OCI-LY7 (cell line): ENCODE data around the gene ATOSB. TPM values are rescaled to one million over a fixed set of nuclear protein-coding genes. Genes with fewer than 3 reads are reported as not detected.

Source experiments
- BruUV-seq: library from RNA; stranded (reverse); fragments of 400-500 nt; replicated peaks from 2 replicates; lab custom pipeline; 2021; lab: Mats Ljungman, UMichigan
- CTCF ChIA-PET: fragments of 300-600 bp; sonication (Branson Sonifier 250); formaldehyde crosslinking; loops from one replicate; lab custom pipeline; 2022; ENCODE audit warnings: antibody characterized with exemption; ENCODE audit not compliant: unreplicated experiment; lab: Charles Lee
- POLR2A ChIA-PET: fragments of 300-600 bp; sonication (Branson Sonifier 250); formaldehyde crosslinking; loops from one replicate; lab custom pipeline; 2022; ENCODE audit warnings: antibody characterized with exemption; lab: Charles Lee
- DNase-seq: peaks from one replicate; pipeline ENCODE4 v3.0.0-alpha.2; 2015; ENCODE audit warnings: low spot score
- H2AFZ ChIP-seq: fragments of 200-600 bp; sonication (generic), shearing (Covaris generic); 2 replicates; pipeline ENCODE4 v1.6.1; 2014; ENCODE audit warnings: mild to moderate bottlenecking, antibody characterized with exemption, low read length, moderate library complexity
- H3K27ac ChIP-seq: fragments of 200-600 bp; sonication (generic); 2 replicates; pipeline ENCODE4 v1.5.1; 2014; ENCODE audit warnings: mixed run types, low read depth, mild to moderate bottlenecking, moderate library complexity, low read length, inconsistent platforms; ENCODE audit not compliant: poor library complexity, severe bottlenecking
- H3K36me3 ChIP-seq: fragments of 200-600 bp; sonication (generic); 2 replicates; pipeline ENCODE4 v1.6.1; 2014; ENCODE audit warnings: mild to moderate bottlenecking, antibody characterized with exemption, low read length, moderate library complexity, mixed read lengths; ENCODE audit not compliant: insufficient read depth
- H3K4me1 ChIP-seq: fragments of 200-600 bp; sonication (generic); 2 replicates; pipeline ENCODE4 v1.5.1; 2014; ENCODE audit warnings: mild to moderate bottlenecking, low read length; ENCODE audit not compliant: insufficient read depth, poor library complexity, severe bottlenecking
- H3K4me2 ChIP-seq: fragments of 200-600 bp; sonication (generic); 2 replicates; pipeline ENCODE4 v1.6.1; 2014; ENCODE audit warnings: mild to moderate bottlenecking, low read length
- H3K4me3 ChIP-seq: fragments of 200-600 bp; sonication (generic); 2 replicates; pipeline ENCODE4 v1.5.1; 2014; ENCODE audit warnings: mild to moderate bottlenecking, low read depth, low read length; ENCODE audit not compliant: poor library complexity, severe bottlenecking
- H3K79me2 ChIP-seq: fragments of 200-600 bp; sonication (generic); 2 replicates; pipeline ENCODE4 v1.6.1; 2016; ENCODE audit warnings: low read depth, mild to moderate bottlenecking, low read length, moderate library complexity, mixed read lengths; ENCODE audit not compliant: insufficient read depth
- H3K9me2 ChIP-seq: fragments of 200-600 bp; sonication (generic); 2 replicates; pipeline ENCODE4 v1.6.1; 2016; ENCODE audit warnings: mild to moderate bottlenecking, low read length, mixed read lengths; ENCODE audit not compliant: insufficient read depth
- H3K9me3 ChIP-seq: fragments of 200-600 bp; sonication (generic); 2 replicates; pipeline ENCODE4 v1.6.1; 2014; ENCODE audit warnings: mild to moderate bottlenecking, mixed run types, low read length, mixed read lengths
- H4K20me1 ChIP-seq: fragments of 200-600 bp; sonication (generic); 2 replicates; pipeline ENCODE4 v1.6.1; 2014; ENCODE audit warnings: mild to moderate bottlenecking, antibody characterized with exemption, low read length, moderate library complexity, mixed read lengths; ENCODE audit not compliant: insufficient read depth
- EZH2phosphoT487 ChIP-seq: fragments of 200-600 bp; sonication (generic); IDR thresholded peaks from 2 replicates; pipeline ENCODE4 v1.6.1; 2018; ENCODE audit warnings: low read depth, borderline replicate concordance, mild to moderate bottlenecking, mixed run types, antibody characterized with exemption, low read length, moderate library complexity, mixed read lengths
- intact Hi-C: fragments of 100-400 bp; cut with micrococcal nuclease; formaldehyde crosslinking; loops from one replicate; pipeline ENCODE4 v1.10.0; 2022; ENCODE audit not compliant: unreplicated experiment
- total RNA-seq, 2 experiments: library from RNA; depleted of rRNA in 1 of 2; stranded (reverse); fragments of >200 nt in 1 of 2; shearing (Covaris generic) in 1 of 2; gene quantifications; 2 replicates each; pipeline ENCODE4 v1.2.3, GENCODE V29; 2014 to 2022
- TF ChIP-seq, protein P1 (sequence below): fragments of 200-600 bp; sonication (generic); conservative IDR thresholded peaks from 2 replicates; pipeline ENCODE4 v1.5.1; 2014; ENCODE audit warnings: mild to moderate bottlenecking, antibody characterized with exemption, low read length, moderate library complexity, mixed read lengths

Gene ATOSB
- total RNA-seq, 2 experiments from 2014 or later: 1.4 to 4.7 TPM

DNA sequence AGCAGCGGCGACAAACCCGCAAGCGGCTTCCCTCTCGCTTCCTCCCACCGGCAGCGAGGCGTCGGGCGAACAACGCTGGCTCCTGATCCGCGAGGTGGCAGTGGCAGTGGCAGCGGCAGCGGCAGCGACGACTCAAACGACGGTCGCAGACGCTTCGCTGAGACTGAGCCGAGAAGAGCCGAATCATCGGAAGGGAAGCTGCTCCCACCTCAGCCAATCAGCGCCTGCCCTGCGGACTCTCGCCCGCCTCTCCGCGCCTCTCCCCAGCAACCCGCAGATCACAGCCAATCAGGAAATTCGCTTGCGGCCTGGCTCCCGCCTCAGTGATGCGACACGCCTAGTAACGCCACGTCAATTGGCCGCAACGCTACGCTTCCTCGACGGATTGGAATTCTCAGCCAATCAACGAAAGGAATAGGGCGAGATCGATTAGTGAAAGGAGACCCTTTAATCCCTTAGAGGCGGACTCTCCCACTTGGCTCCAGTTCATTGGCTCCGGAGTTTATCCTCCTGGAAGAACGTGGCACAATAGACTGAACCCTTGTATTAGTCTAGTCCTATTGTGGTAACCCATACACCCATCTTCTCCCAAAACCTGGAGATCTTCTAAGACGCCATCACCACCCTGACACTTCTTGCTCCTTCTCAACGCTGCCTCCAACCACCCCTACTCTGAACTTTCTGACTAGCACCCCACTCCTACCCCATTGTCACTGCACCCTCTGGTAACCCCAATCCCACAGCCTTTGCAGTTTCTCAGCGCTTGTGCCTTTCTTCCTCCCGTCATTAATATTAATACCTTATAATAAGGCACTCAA is 43.0 kb downstream of the ATOSB start, which contains the start of gene VCP:
Gene VCP (minus strand): TSS at position 165 of the 818 bp plus-strand sequence. CDS start 272 bp downstream, outside the sequence.
- TF ChIP-seq, protein P1, sequence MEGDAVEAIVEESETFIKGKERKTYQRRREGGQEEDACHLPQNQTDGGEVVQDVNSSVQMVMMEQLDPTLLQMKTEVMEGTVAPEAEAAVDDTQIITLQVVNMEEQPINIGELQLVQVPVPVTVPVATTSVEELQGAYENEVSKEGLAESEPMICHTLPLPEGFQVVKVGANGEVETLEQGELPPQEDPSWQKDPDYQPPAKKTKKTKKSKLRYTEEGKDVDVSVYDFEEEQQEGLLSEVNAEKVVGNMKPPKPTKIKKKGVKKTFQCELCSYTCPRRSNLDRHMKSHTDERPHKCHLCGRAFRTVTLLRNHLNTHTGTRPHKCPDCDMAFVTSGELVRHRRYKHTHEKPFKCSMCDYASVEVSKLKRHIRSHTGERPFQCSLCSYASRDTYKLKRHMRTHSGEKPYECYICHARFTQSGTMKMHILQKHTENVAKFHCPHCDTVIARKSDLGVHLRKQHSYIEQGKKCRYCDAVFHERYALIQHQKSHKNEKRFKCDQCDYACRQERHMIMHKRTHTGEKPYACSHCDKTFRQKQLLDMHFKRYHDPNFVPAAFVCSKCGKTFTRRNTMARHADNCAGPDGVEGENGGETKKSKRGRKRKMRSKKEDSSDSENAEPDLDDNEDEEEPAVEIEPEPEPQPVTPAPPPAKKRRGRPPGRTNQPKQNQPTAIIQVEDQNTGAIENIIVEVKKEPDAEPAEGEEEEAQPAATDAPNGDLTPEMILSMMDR: no peak
- TF ChIP-seq EZH2phosphoT487: no peak
- POLR2A ChIA-PET: interaction anchor here (0.6 to 1.0 kb wide), 2 partner anchors 25 to 27 kb away, joined by 3 to 8 read pairs; no protein-coding TSS in a partner anchor
- H3K27ac ChIP-seq: peak within 1 kb of the TSS; percentile 92
- peak; percentile 97 for DNase-seq
- peaks cover 29% of the 10 kb centered on the region for H3K4me1 ChIP-seq
- H3K9me2 ChIP-seq: no peaks in the 10 kb centered on the region
- H4K20me1 ChIP-seq: peaks cover 26% of the 10 kb centered on the region
- peak within 1 kb of the TSS; percentile 92 for H3K4me3 ChIP-seq
- intact Hi-C loops: loop anchor here (1.0 to 10.0 kb wide), 3 partner anchors 83 to 662 kb away; partner anchors contain the start of genes CREB3, DNAJB5, TESK1 and TLN1
- BruUV-seq: no TSS peak
- peak within 1 kb of the TSS; percentile 96 for H3K4me2 ChIP-seq
- no peaks in the 10 kb centered on the region for H3K9me3 ChIP-seq
- H3K36me3 ChIP-seq: peaks cover 87% of the 10 kb centered on the region
- CTCF ChIA-PET: interaction anchor here (0.6 to 1.0 kb wide), 2 partner anchors 8 to 144 kb away, joined by 3 to 4 read pairs; no protein-coding TSS in a partner anchor
- H2AFZ ChIP-seq: no peak within 1 kb of the TSS; the same call in 1 of the 2 replicates
- H3K79me2 ChIP-seq: peaks cover 43% of the 10 kb centered on the region

DNA sequence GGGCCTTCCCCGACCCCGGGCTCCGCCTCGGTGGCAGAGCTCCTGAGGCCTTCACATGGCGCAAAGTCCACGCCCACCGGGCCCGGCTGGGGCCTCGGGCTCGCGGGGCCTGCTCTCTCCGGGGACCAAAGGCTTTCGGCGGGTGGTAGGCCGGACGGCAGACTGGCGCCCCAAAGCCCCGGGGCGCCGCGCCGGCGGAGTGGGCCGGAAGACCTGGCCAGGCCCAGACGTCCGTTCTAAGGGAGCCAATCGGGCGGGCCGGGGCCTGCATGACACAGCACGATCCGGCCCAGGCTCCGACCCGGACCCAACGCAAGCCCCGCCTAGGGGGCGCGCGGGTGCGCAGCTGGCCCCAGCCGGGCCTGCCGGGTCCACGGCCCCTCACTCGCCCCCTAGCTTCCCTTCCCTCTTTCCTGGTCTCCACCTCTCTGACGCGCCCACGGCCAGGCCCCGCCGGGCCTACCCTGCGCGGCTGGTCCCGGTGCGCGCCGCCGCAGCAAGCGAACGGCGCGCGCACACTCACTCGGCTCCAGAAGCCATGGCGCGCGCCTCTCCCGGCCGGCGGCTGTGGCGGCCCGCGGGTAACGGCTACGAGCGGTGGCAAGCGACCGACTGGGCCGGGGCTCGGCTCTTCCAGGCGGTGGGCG is 43.7 kb downstream of the ATOSB start:
- H3K9me2 ChIP-seq: no peaks in the 10 kb centered on the region
- peaks cover 26% of the 10 kb centered on the region for H4K20me1 ChIP-seq
- peaks cover 33% of the 10 kb centered on the region for H3K4me1 ChIP-seq
- H3K36me3 ChIP-seq: peaks cover 87% of the 10 kb centered on the region
- H3K27ac ChIP-seq: peak overlapping the region; percentile 92
- intact Hi-C loops: loop anchor here (1.0 to 10.0 kb wide), 3 partner anchors 83 to 663 kb away; partner anchors contain the start of genes CREB3, DNAJB5, TESK1 and TLN1
- ChIA-PET POLR2A (interaction anchor here (0.6 to 2.5 kb wide), 8 partner anchors 8 to 89 kb away, joined by 3 to 22 read pairs (median 4); partner anchors contain the start of genes ATOSB and FANCG), CTCF (interaction anchor here (1.0 kb wide), 1 partner anchor 9 kb away, joined by 3 read pairs; no protein-coding TSS in a partner anchor)
- peaks cover 49% of the 10 kb centered on the region for H3K79me2 ChIP-seq
- peak overlapping the region; percentile 92 for H3K4me3 ChIP-seq
- no peak overlapping the region; the same call in 1 of the 2 replicates for H2AFZ ChIP-seq
- TF ChIP-seq EZH2phosphoT487: no peak
- TF ChIP-seq, protein P1: peak; percentile 64
- no TSS peak for BruUV-seq
- H3K4me2 ChIP-seq: peak overlapping the region; percentile 96
- peak; percentile 87 for DNase-seq
- no peaks in the 10 kb centered on the region for H3K9me3 ChIP-seq
